EH (cell line): ENCODE measurements around the gene CCDC86.

Source experiments
- DNase-seq: peaks from one replicate; pipeline ENCODE4 v3.0.0-alpha.2; 2015; ENCODE audit warnings: low read depth

Gene CCDC86

GRCh38 chr11:60891103-60891741, 49.3 kb downstream of the CCDC86 start:
- no peak for DNase-seq

GRCh38 chr11:60895687-60896086, 53.8 kb downstream of the CCDC86 start:
- no peak for DNase-seq

- no peak for DNase-seq
Measured at GRCh38 chr11:60897496-60897895, 55.6 kb downstream of the CCDC86 start.

- DNase-seq = peak; percentile 70
Measured at GRCh38 chr11:60899046-60899936, 57.4 kb downstream of the CCDC86 start.

GRCh38 chr11:60899977-60900376, 58.1 kb downstream of the CCDC86 start:
- DNase-seq = no peak
